Naive thymus-derived CD4-positive, alpha-beta T cell (primary cell): ENCODE data around the gene ANKHD1. TPM values are rescaled to one million over a fixed set of nuclear protein-coding genes. Genes with fewer than 3 reads are reported as not detected.

Experiments used
- ATAC-seq: fragments of 150-1000 bp; cut with Tn5 transposase; 2 replicates; pipeline ENCODE4 v1.10.0; 2021; ENCODE audit warnings: mild to moderate bottlenecking, moderate library complexity
- CTCF ChIA-PET: fragments of 350-600 bp; sonication (Branson Sonifier 250); formaldehyde crosslinking; loops from one replicate; lab custom pipeline; 2021; ENCODE audit warnings: antibody characterized with exemption; lab: Charles Lee
- POLR2A ChIA-PET: fragments of 350-600 bp; sonication (Branson Sonifier 250); formaldehyde crosslinking; loops from one replicate; lab custom pipeline; 2021; ENCODE audit warnings: antibody characterized with exemption, inconsistent platforms; lab: Charles Lee
- DNase-seq, 9 donors: peaks; one replicate each; pipeline versions ENCODE4 v3.0.0 to v3.0.0-alpha.2; 2020 to 2022; ENCODE audit warnings: mixed read lengths in 1 of 9
- H3K27ac ChIP-seq: one replicate; pipeline ENCODE4 v1.7.0; 2013; ENCODE audit warnings: mild to moderate bottlenecking, low read depth, low read length, moderate library complexity
- H3K27me3 ChIP-seq, 2 donors: one replicate each; pipeline ENCODE4 v1.7.0; 2013; ENCODE audit warnings: low read length in 2 of 2, mild to moderate bottlenecking in 2 of 2, moderate library complexity in 2 of 2; ENCODE audit not compliant: control insufficient read depth in 2 of 2, insufficient read depth in 2 of 2
- H3K36me3 ChIP-seq, 3 experiments: 1 replicate in 2 of 3; 2 replicates in 1 of 3; pipeline ENCODE4 v1.7.0; 2013; ENCODE audit warnings: low read length in 3 of 3, mild to moderate bottlenecking in 3 of 3, moderate library complexity in 1 of 3; ENCODE audit not compliant: insufficient read depth in 3 of 3, control insufficient read depth in 2 of 3
- H3K4me1 ChIP-seq, 2 donors: one replicate each; pipeline ENCODE4 v1.7.0; 2013; ENCODE audit warnings: low read length in 2 of 2, mild to moderate bottlenecking in 2 of 2, moderate library complexity in 1 of 2; ENCODE audit not compliant: control insufficient read depth in 2 of 2, insufficient read depth in 2 of 2
- H3K4me3 ChIP-seq: 2 replicates; pipeline ENCODE4 v1.7.0; 2013; ENCODE audit warnings: mild to moderate bottlenecking, low read length
- H3K9me3 ChIP-seq, 3 experiments: 1 replicate in 2 of 3; 2 replicates in 1 of 3; pipeline ENCODE4 v1.7.0; 2013; ENCODE audit warnings: low read length in 3 of 3; ENCODE audit not compliant: control insufficient read depth in 2 of 3
- H3K27ac Mint-ChIP-seq, 9 donors: one replicate each; pipeline ENCODE4 v1.8.0; 2020 to 2022; ENCODE audit warnings: mixed read lengths in 9 of 9, mild to moderate bottlenecking in 8 of 9, moderate library complexity in 5 of 9, inconsistent platforms in 2 of 9
- H3K27me3 Mint-ChIP-seq, 5 donors: one replicate each; pipeline ENCODE4 v1.8.0; 2021 to 2022; ENCODE audit warnings: mixed read lengths in 5 of 5, mild to moderate bottlenecking in 1 of 5
- H3K36me3 Mint-ChIP-seq, 5 donors: one replicate each; pipeline ENCODE4 v1.8.0; 2020 to 2022; ENCODE audit warnings: mixed read lengths in 5 of 5, mild to moderate bottlenecking in 3 of 5, inconsistent platforms in 1 of 5
- H3K4me1 Mint-ChIP-seq, 7 donors: one replicate each; pipeline ENCODE4 v1.8.0; 2020 to 2022; ENCODE audit warnings: mixed read lengths in 7 of 7, mild to moderate bottlenecking in 3 of 7, inconsistent platforms in 1 of 7
- H3K4me3 Mint-ChIP-seq, 10 donors: one replicate each; pipeline ENCODE4 v1.8.0; 2020 to 2022; ENCODE audit warnings: mild to moderate bottlenecking in 10 of 10, mixed read lengths in 10 of 10, moderate library complexity in 6 of 10, inconsistent platforms in 2 of 10
- H3K9me3 Mint-ChIP-seq, 11 donors: one replicate each; pipeline ENCODE4 v1.8.0; 2020 to 2022; ENCODE audit warnings: mixed read lengths in 11 of 11, mild to moderate bottlenecking in 4 of 11, inconsistent platforms in 1 of 11, moderate library complexity in 1 of 11
- intact Hi-C, 2 donors: fragments of 100-400 bp; cut with micrococcal nuclease; formaldehyde crosslinking; loops; one replicate each; pipeline ENCODE4 v1.15.1; 2023
- polyA plus RNA-seq, 2 donors: library from polyadenylated mRNA; unstranded; fragments of 300-500 nt; fragmentation: Illumina TruSeq; gene quantifications; one replicate each; pipeline ENCODE4 v1.2.3, GENCODE V29; 2021
- total RNA-seq, 6 experiments: library from RNA in 5 of 6; stranded (reverse) in 5 of 6; gene quantifications; 1 replicate in 5 of 6; 2 replicates in 1 of 6; pipeline ENCODE4 v1.2.3 and lab custom pipeline; 2021 to 2026

Gene ANKHD1
- total RNA-seq = 100 to 1,000 TPM; 145 to 240 (median 217) TPM
- polyA plus RNA-seq = 10 to 100 TPM; 63.1 to 87.1 TPM
- 12.4 reads per million, percentile 40 among the genes with 10 or more reads in this experiment for total RNA-seq (lab: John Stamatoyannopoulos, UW)

- POLR2A ChIA-PET = interaction anchor here (0.6 to 2.9 kb wide), 37 partner anchors 10 to 1108 kb away, joined by 3 to 24 read pairs (median 3); partner anchors contain the start of genes APBB3, CD14, EIF4EBP3 and HARS1
- ATAC-seq (peak; percentile 88), DNase-seq (peak; percentile 89 to 99 (median 98))
- H3K27ac ChIP-seq = peak within 1 kb of the TSS; percentile 90
- peaks cover 23 to 45% (median 38%) of the 10 kb centered on the region in 7 donors for H3K4me1 Mint-ChIP-seq
- no peaks in the 10 kb centered on the region for H3K9me3 ChIP-seq
- intact Hi-C loops = loop anchor here (1.0 to 10.0 kb wide), 26 partner anchors 29 to 1858 kb away; partner anchors contain the start of genes APBB3 (in 2 of the 2), EIF4EBP3 (in 2 of the 2), ETF1 (in 2 of the 2) and HDAC3 (in 2 of the 2)
- peak within 1 kb of the TSS in 2 of 9 donors; percentile 90 to 91 for H3K27ac Mint-ChIP-seq
- peaks cover 11 to 30% of the 10 kb centered on the region in 2 donors for H3K4me1 ChIP-seq
- H3K4me3 ChIP-seq = peak within 1 kb of the TSS; percentile 87
- CTCF ChIA-PET = interaction anchor here (1.3 kb wide), 1 partner anchor 309 kb away, joined by 3 read pairs; no protein-coding TSS in a partner anchor
- H3K27me3 ChIP-seq = no peaks in the 10 kb centered on the region
- peaks cover 0 to 18% (median 0%) of the 10 kb centered on the region in 3 experiments for H3K36me3 ChIP-seq
- H3K9me3 Mint-ChIP-seq = no peaks in the 10 kb centered on the region
- H3K27me3 Mint-ChIP-seq = no peaks in the 10 kb centered on the region
- H3K36me3 Mint-ChIP-seq = peaks cover 0 to 14% (median 6%) of the 10 kb centered on the region in 5 donors
- H3K4me3 Mint-ChIP-seq = peak within 1 kb of the TSS in 1 of 10 donors; percentile 86
These were observed at the start of gene ANKHD1 for GRCh38 chr5:140401362-140402257. ANKHD1 (plus strand) TSS chr5:140401833; CDS start chr5:140401968, 135 bp downstream.

GRCh38 chr5:140355546-140355945, 46.1 kb upstream of the ANKHD1 start:
- intact Hi-C loops = loop anchor here (5.0 to 10.0 kb wide), 2 partner anchors 178 to 281 kb away; partner anchors contain the start of gene CYSTM1 (in 1 of the 2)
- no peaks in the 10 kb centered on the region for H3K36me3 ChIP-seq
- no peak overlapping the region for H3K4me3 Mint-ChIP-seq
- H3K27me3 Mint-ChIP-seq = peaks cover 0 to 11% (median 4%) of the 10 kb centered on the region in 5 donors
- DNase-seq = no peak
- ChIA-PET POLR2A (interaction anchor here (1.4 kb wide), 1 partner anchor 9 kb away, joined by 4 read pairs; the partner anchor contains the start of gene HBEGF), CTCF (interaction anchor here (0.6 to 14.9 kb wide), 6 partner anchors 9 to 562 kb away, joined by 3 to 262 read pairs (median 4); partner anchors contain the start of gene HBEGF)
- H3K9me3 ChIP-seq = no peaks in the 10 kb centered on the region
- H3K4me3 ChIP-seq = no peak overlapping the region
- no peak for ATAC-seq
- no peaks in the 10 kb centered on the region for H3K36me3 Mint-ChIP-seq
- no peaks in the 10 kb centered on the region for H3K27me3 ChIP-seq
- H3K27ac ChIP-seq = no peak overlapping the region
- peaks cover 8 to 32% (median 13%) of the 10 kb centered on the region in 7 donors for H3K4me1 Mint-ChIP-seq
- no peaks in the 10 kb centered on the region for H3K9me3 Mint-ChIP-seq
- H3K27ac Mint-ChIP-seq = no peak overlapping the region
- peaks cover 8 to 12% of the 10 kb centered on the region in 2 donors for H3K4me1 ChIP-seq

- peaks cover 8% of the 10 kb centered on the region in 2 donors for H3K4me1 ChIP-seq
- peaks cover 0 to 10% (median 0%) of the 10 kb centered on the region in 5 donors for H3K27me3 Mint-ChIP-seq
- DNase-seq = no peak
- ATAC-seq = peak; percentile 19
- peak overlapping the region in 9 of 10 donors; percentile 41 to 80 (median 59) for H3K4me3 Mint-ChIP-seq
- H3K27ac ChIP-seq = no peak overlapping the region
- no peaks in the 10 kb centered on the region for H3K9me3 ChIP-seq
- ChIA-PET CTCF (interaction anchor here (14.9 kb wide), 1 partner anchor 113 kb away, joined by 262 read pairs; no protein-coding TSS in a partner anchor), POLR2A (no interaction called here)
- H3K36me3 Mint-ChIP-seq = no peaks in the 10 kb centered on the region
- H3K27ac Mint-ChIP-seq = peak overlapping the region in 3 of 9 donors; percentile 20 to 47 (median 46)
- peak overlapping the region; percentile 36 for H3K4me3 ChIP-seq
- intact Hi-C loops = loop anchor here (1.0 to 10.0 kb wide), 7 partner anchors 11 to 282 kb away; partner anchors contain the start of genes CYSTM1 (in 1 of the 2), HBEGF (in 1 of the 2) and PFDN1 (in 1 of the 2)
- no peaks in the 10 kb centered on the region for H3K9me3 Mint-ChIP-seq
- H3K4me1 Mint-ChIP-seq = peaks cover 7 to 18% (median 8%) of the 10 kb centered on the region in 7 donors
- no peaks in the 10 kb centered on the region for H3K27me3 ChIP-seq
- no peaks in the 10 kb centered on the region for H3K36me3 ChIP-seq
These were observed 44.5 kb upstream of the ANKHD1 start for GRCh38 chr5:140356853-140357725.

- ATAC-seq = peak; percentile 97
- CTCF ChIA-PET = interaction anchor here (0.6 to 2.1 kb wide), 4 partner anchors 8 to 118 kb away, joined by 3 to 18 read pairs (median 8); no protein-coding TSS in a partner anchor
- no peaks in the 10 kb centered on the region for H3K36me3 Mint-ChIP-seq
These were observed 43.9 kb upstream of the ANKHD1 start for GRCh38 chr5:140357726-140358093.

GRCh38 chr5:140358738-140359310, 42.8 kb upstream of the ANKHD1 start:
- H3K27ac ChIP-seq = no peak overlapping the region
- ChIA-PET POLR2A (interaction anchor here (0.6 kb wide), 1 partner anchor 361 kb away, joined by 4 read pairs; no protein-coding TSS in a partner anchor), CTCF (interaction anchor here (0.6 to 2.1 kb wide), 11 partner anchors 9 to 361 kb away, joined by 3 to 18 read pairs (median 4); partner anchors contain the start of gene PFDN1)
- H3K4me3 ChIP-seq = no peak overlapping the region
- Mint-ChIP-seq H3K36me3 (no peaks in the 10 kb centered on the region), H3K4me1 (peaks cover 7 to 23% (median 12%) of the 10 kb centered on the region in 7 donors), H3K9me3 (peaks cover 0 to 2% (median 0%) of the 10 kb centered on the region in 11 donors), H3K4me3 (no peak overlapping the region), H3K27me3 (peaks cover 0 to 10% (median 0%) of the 10 kb centered on the region in 5 donors), H3K27ac (no peak overlapping the region)
- DNase-seq (no peak), ATAC-seq (no peak)
- intact Hi-C loops = loop anchor here (5.0 to 10.0 kb wide), 2 partner anchors 182 to 284 kb away; partner anchors contain the start of gene CYSTM1 (in 1 of the 2)
- peaks cover 8 to 12% of the 10 kb centered on the region in 2 donors for H3K4me1 ChIP-seq
- H3K36me3 ChIP-seq = no peaks in the 10 kb centered on the region
- H3K9me3 ChIP-seq = no peaks in the 10 kb centered on the region
- no peaks in the 10 kb centered on the region for H3K27me3 ChIP-seq

More at GRCh38 chr5:140357726-140358093, 43.9 kb upstream of the ANKHD1 start:
- Histone ChIP-seq H3K9me3 (no peaks in the 10 kb centered on the region), H3K4me3 (peak overlapping the region; percentile 36), H3K27ac (no peak overlapping the region), H3K4me1 (peaks cover 8% of the 10 kb centered on the region in 2 donors), H3K27me3 (no peaks in the 10 kb centered on the region), H3K36me3 (no peaks in the 10 kb centered on the region)
- Mint-ChIP-seq H3K27me3 (peaks cover 0 to 10% (median 0%) of the 10 kb centered on the region in 5 donors), H3K4me3 (peak overlapping the region in 9 of 10 donors; percentile 41 to 80 (median 59)), H3K27ac (peak overlapping the region in 3 of 9 donors; percentile 20 to 47 (median 46)), H3K4me1 (peaks cover 7 to 18% (median 8%) of the 10 kb centered on the region in 7 donors), H3K9me3 (no peaks in the 10 kb centered on the region)
- intact Hi-C loops = loop anchor here (1.0 to 10.0 kb wide), 7 partner anchors 11 to 283 kb away; partner anchors contain the start of genes CYSTM1 (in 1 of the 2), HBEGF (in 1 of the 2) and PFDN1 (in 1 of the 2)
- peak; percentile 42 to 73 (median 61) for DNase-seq
- POLR2A ChIA-PET = no interaction called here
